PC-9 (cell line): ENCODE results near the gene UBE2G1. TPM values are rescaled to one million over a fixed set of nuclear protein-coding genes. Genes with fewer than 3 reads are reported as not detected.

Experiments used
- BruUV-seq: library from RNA; stranded (reverse); fragments of 400-500 nt; replicated peaks from 2 replicates; lab custom pipeline; 2021; lab: Mats Ljungman, UMichigan
- CTCF ChIA-PET: fragments of 300-600 bp; sonication (Branson Sonifier 250); formaldehyde crosslinking; loops from one replicate; lab custom pipeline; 2022; ENCODE audit warnings: antibody characterized with exemption; lab: Charles Lee
- POLR2A ChIA-PET: fragments of 300-600 bp; sonication (Branson Sonifier 250); formaldehyde crosslinking; loops from one replicate; lab custom pipeline; 2022; ENCODE audit warnings: antibody characterized with exemption; ENCODE audit not compliant: unreplicated experiment; lab: Charles Lee
- DNase-seq, 2 experiments: peaks; one replicate each; pipeline versions ENCODE4 v3.0.0 to v3.0.0-alpha.2; 2015 to 2022; ENCODE audit warnings: mixed read lengths in 1 of 2
- H2AFZ ChIP-seq: fragments of 200-600 bp; sonication (generic); 2 replicates; pipeline ENCODE4 v1.8.1; 2017; ENCODE audit warnings: antibody characterized with exemption
- H3F3A ChIP-seq: fragments of 200-600 bp; sonication (generic); 2 replicates; pipeline ENCODE4 v1.8.1; 2017; ENCODE audit warnings: antibody characterized with exemption, mild to moderate bottlenecking, low read depth; ENCODE audit not compliant: insufficient read depth
- H3K27ac ChIP-seq: fragments of 200-600 bp; sonication (generic); 2 replicates; pipeline ENCODE4 v1.6.1; 2016; ENCODE audit warnings: mixed run types
- H3K27me3 ChIP-seq: fragments of 200-600 bp; sonication (generic); 2 replicates; pipeline ENCODE4 v1.6.1; 2016; ENCODE audit warnings: low read depth, mixed run types; ENCODE audit not compliant: insufficient read depth
- H3K36me3 ChIP-seq: fragments of 200-600 bp; sonication (generic); 2 replicates; pipeline ENCODE4 v1.6.1; 2016; ENCODE audit warnings: low read depth, mixed run types
- H3K4me1 ChIP-seq: fragments of 200-600 bp; sonication (generic); replicated peaks from 2 replicates; pipeline ENCODE4 v1.6.1; 2016; ENCODE audit warnings: mixed run types; ENCODE audit not compliant: insufficient read depth
- H3K4me2 ChIP-seq: fragments of 200-600 bp; sonication (generic); 2 replicates; pipeline ENCODE4 v1.6.1; 2017; ENCODE audit warnings: mixed run types
- H3K4me3 ChIP-seq: fragments of 200-600 bp; sonication (generic); 2 replicates; pipeline ENCODE4 v1.6.1; 2016; ENCODE audit warnings: mixed run types
- H3K79me2 ChIP-seq: fragments of 200-600 bp; sonication (generic); 2 replicates; pipeline ENCODE4 v1.6.1; 2017; ENCODE audit warnings: low read depth, mixed run types
- H3K9me2 ChIP-seq: fragments of 200-600 bp; sonication (generic); 2 replicates; pipeline ENCODE4 v1.8.1; 2017; ENCODE audit warnings: mild to moderate bottlenecking; ENCODE audit not compliant: insufficient read depth
- H3K9me3 ChIP-seq: fragments of 200-600 bp; sonication (generic); 2 replicates; pipeline ENCODE4 v1.8.1; 2016; ENCODE audit warnings: low read depth; ENCODE audit not compliant: insufficient read depth
- H4K20me1 ChIP-seq: fragments of 200-600 bp; sonication (generic); 2 replicates; pipeline ENCODE4 v1.8.1; 2017; ENCODE audit not compliant: insufficient read depth
- EZH2 ChIP-seq: fragments of 200-600 bp; sonication (generic); IDR thresholded peaks from 2 replicates; pipeline ENCODE4 v1.8.0; 2017; ENCODE audit warnings: antibody characterized with exemption, low read depth
- intact Hi-C: fragments of 100-400 bp; cut with micrococcal nuclease; formaldehyde crosslinking; loops from one replicate; pipeline ENCODE4 v1.10.0; 2022; ENCODE audit not compliant: unreplicated experiment
- total RNA-seq: library from RNA; stranded (reverse); gene quantifications from 2 replicates; pipeline ENCODE4 v1.2.3, GENCODE V29; 2021
- TF ChIP-seq, protein P1 (sequence below): fragments of 200-600 bp; sonication (generic); conservative IDR thresholded peaks from 2 replicates; pipeline ENCODE4 v1.6.1; 2017; ENCODE audit warnings: mixed run types, antibody characterized with exemption, mild to moderate bottlenecking, moderate library complexity

Gene UBE2G1
- total RNA-seq, 1 experiment from 2014 or later, result 111 TPM

DNA sequence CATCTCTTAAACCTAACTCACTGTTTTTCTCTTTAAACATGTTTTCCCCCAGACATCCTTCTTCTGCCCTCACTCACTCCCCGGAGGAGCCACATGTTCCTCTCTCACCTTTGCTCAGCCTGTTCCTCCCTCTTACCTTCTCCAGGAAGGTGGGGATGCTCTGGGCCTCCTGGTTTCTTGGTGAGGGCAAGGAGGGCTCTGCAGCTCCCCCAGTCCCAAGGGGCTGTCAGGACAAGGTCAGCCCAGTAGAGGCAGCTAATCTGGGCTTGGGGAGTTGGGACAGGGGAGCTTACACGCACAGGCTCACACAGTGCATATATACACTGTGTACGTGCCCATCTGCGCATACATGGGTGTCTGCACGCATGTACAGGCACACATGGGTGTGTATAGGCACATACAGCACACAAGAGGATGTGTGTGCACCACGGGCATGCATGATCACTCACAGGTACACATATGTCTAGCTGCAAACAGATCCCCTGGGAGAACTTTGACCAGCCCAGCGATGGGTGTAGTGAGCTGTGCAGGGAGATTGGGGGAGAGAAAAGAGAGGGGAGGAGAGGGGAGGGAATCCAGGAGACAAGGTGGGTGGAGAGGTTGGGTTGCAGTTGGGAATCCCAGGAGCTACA, 38.7 kb upstream of the UBE2G1 start:
- no TSS peak for BruUV-seq
- intact Hi-C loops, result loop anchor here (5.0 kb wide), 1 partner anchor 38 kb away; the partner anchor contains the start of gene UBE2G1
- POLR2A ChIA-PET, result no interaction called here

GRCh38 chr17:4397840-4398239, 31.4 kb upstream of the UBE2G1 start:
- no peaks in the 10 kb centered on the region for H3K9me3 ChIP-seq
- H3K27me3 ChIP-seq, result no peaks in the 10 kb centered on the region
- no peaks in the 10 kb centered on the region for H3K36me3 ChIP-seq
- H3K79me2 ChIP-seq, result no peaks in the 10 kb centered on the region
- TF ChIP-seq, protein P1, sequence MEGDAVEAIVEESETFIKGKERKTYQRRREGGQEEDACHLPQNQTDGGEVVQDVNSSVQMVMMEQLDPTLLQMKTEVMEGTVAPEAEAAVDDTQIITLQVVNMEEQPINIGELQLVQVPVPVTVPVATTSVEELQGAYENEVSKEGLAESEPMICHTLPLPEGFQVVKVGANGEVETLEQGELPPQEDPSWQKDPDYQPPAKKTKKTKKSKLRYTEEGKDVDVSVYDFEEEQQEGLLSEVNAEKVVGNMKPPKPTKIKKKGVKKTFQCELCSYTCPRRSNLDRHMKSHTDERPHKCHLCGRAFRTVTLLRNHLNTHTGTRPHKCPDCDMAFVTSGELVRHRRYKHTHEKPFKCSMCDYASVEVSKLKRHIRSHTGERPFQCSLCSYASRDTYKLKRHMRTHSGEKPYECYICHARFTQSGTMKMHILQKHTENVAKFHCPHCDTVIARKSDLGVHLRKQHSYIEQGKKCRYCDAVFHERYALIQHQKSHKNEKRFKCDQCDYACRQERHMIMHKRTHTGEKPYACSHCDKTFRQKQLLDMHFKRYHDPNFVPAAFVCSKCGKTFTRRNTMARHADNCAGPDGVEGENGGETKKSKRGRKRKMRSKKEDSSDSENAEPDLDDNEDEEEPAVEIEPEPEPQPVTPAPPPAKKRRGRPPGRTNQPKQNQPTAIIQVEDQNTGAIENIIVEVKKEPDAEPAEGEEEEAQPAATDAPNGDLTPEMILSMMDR, result no peak
- TF ChIP-seq EZH2, result no peak
- H3K9me2 ChIP-seq, result no peaks in the 10 kb centered on the region
- H3F3A ChIP-seq, result peaks cover 18% of the 10 kb centered on the region
- ChIA-PET POLR2A (no interaction called here), CTCF (interaction anchor here (0.6 kb wide), 1 partner anchor 11 kb away, joined by 3 read pairs; no protein-coding TSS in a partner anchor)
- BruUV-seq, result no TSS peak
- no peak overlapping the region for H3K27ac ChIP-seq
- H4K20me1 ChIP-seq, result no peaks in the 10 kb centered on the region
- H3K4me3 ChIP-seq, result no peak overlapping the region
- H3K4me1 ChIP-seq, result peaks cover 31% of the 10 kb centered on the region
- no peak overlapping the region for H2AFZ ChIP-seq
- DNase-seq, result no peak
- no peak overlapping the region for H3K4me2 ChIP-seq
- intact Hi-C loops, result no loop called here

More for the DNA sequence above, 38.7 kb upstream of the UBE2G1 start:
- no peaks in the 10 kb centered on the region for H3K79me2 ChIP-seq
- TF ChIP-seq EZH2, result no peak
- TF ChIP-seq, protein P1, result no peak
- H4K20me1 ChIP-seq, result no peaks in the 10 kb centered on the region
- H2AFZ ChIP-seq, result no peak overlapping the region
- H3K4me2 ChIP-seq, result no peak overlapping the region
- no peak for DNase-seq
- H3K9me2 ChIP-seq, result no peaks in the 10 kb centered on the region
- no peak overlapping the region for H3K27ac ChIP-seq
- no peaks in the 10 kb centered on the region for H3F3A ChIP-seq
- no peak overlapping the region for H3K4me3 ChIP-seq
- H3K36me3 ChIP-seq, result no peaks in the 10 kb centered on the region
- H3K27me3 ChIP-seq, result no peaks in the 10 kb centered on the region
- H3K4me1 ChIP-seq, result peaks cover 4% of the 10 kb centered on the region; the same call in 1 of the 2 replicates
- H3K9me3 ChIP-seq, result no peaks in the 10 kb centered on the region
- CTCF ChIA-PET, result no interaction called here

DNA sequence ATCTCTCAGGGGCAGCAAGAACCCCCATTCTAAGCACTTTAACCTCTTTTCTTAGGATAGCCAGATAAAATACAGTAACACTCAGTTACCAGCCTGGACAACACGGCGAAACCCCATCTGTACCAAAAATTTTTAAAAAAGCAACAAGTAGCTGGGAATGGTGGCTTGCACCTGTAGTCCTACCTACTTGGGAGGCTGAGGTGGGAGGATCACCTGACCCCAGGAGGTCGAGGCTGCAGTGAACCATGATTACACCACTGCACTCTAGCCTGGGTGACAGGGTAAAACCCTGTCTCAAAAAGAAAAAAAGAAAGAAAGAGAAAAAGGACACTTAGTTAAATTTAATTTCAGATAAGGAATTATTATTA, 28.6 kb upstream of the UBE2G1 start:
- ChIA-PET POLR2A (no interaction called here), CTCF (interaction anchor here (0.6 to 0.7 kb wide), 2 partner anchors 89 to 796 kb away, joined by 8 to 9 read pairs; no protein-coding TSS in a partner anchor)
- H3K4me2 ChIP-seq, result peak overlapping the region; percentile 77
- H2AFZ ChIP-seq, result no peak overlapping the region
- H4K20me1 ChIP-seq, result no peaks in the 10 kb centered on the region
- intact Hi-C loops, result no loop called here
- H3K27me3 ChIP-seq, result no peaks in the 10 kb centered on the region
- no peaks in the 10 kb centered on the region for H3K79me2 ChIP-seq
- peak overlapping the region; percentile 85 for H3K27ac ChIP-seq
- no peak for TF ChIP-seq EZH2
- TF ChIP-seq, protein P1, result no peak
- DNase-seq, result no peak
- no peaks in the 10 kb centered on the region for H3K36me3 ChIP-seq
- H3K4me3 ChIP-seq, result no peak overlapping the region
- BruUV-seq, result no TSS peak
- H3K9me3 ChIP-seq, result no peaks in the 10 kb centered on the region
- peaks cover 22% of the 10 kb centered on the region for H3F3A ChIP-seq
- peaks cover 46% of the 10 kb centered on the region for H3K4me1 ChIP-seq
- H3K9me2 ChIP-seq, result no peaks in the 10 kb centered on the region
